Type B pancreatic cell (in vitro differentiated cells): Measurements from ENCODE around the gene TMEM253. TPM values are rescaled to one million over a fixed set of nuclear protein-coding genes. Genes with fewer than 3 reads are reported as not detected.

Experiments used
- DNase-seq: peaks from one replicate; pipeline ENCODE4 v3.0.0; 2021; ENCODE audit warnings: mixed read lengths; ENCODE audit not compliant: unreplicated experiment; ENCODE audit errors: extremely low spot score
- H3K27ac Mint-ChIP-seq: 2 replicates; pipeline ENCODE4 v1.8.0; 2021; ENCODE audit warnings: mild to moderate bottlenecking, mixed read lengths
- H3K27me3 Mint-ChIP-seq: 2 replicates; pipeline ENCODE4 v1.8.0; 2021; ENCODE audit warnings: mixed read lengths
- H3K36me3 Mint-ChIP-seq: 2 replicates; pipeline ENCODE4 v1.8.0; 2021; ENCODE audit warnings: mixed read lengths
- H3K4me1 Mint-ChIP-seq: one replicate; pipeline ENCODE4 v1.8.0; 2021; ENCODE audit warnings: mixed read lengths; ENCODE audit not compliant: unreplicated experiment
- H3K4me3 Mint-ChIP-seq: 2 replicates; pipeline ENCODE4 v1.8.0; 2021; ENCODE audit warnings: mild to moderate bottlenecking, mixed read lengths
- H3K9me3 Mint-ChIP-seq: 2 replicates; pipeline ENCODE4 v1.8.0; 2021; ENCODE audit warnings: mixed read lengths
- CTCF ChIP-seq: fragments of 200-600 bp; sonication (generic); conservative IDR thresholded peaks from 2 replicates; pipeline ENCODE4 v1.5.0; 2021; ENCODE audit warnings: antibody characterized with exemption, mild to moderate bottlenecking
- total RNA-seq: library from RNA; stranded (reverse); gene quantifications from 2 replicates; pipeline ENCODE4 v1.2.1, GENCODE V29; 2021; ENCODE audit warnings: low replicate concordance

TMEM253 gene
- total RNA-seq, 1 donor from 2014 or later, result 1.8 TPM

- H3K27ac Mint-ChIP-seq, result no peak overlapping the region
- no peaks in the 10 kb centered on the region for H3K9me3 Mint-ChIP-seq
- H3K4me1 Mint-ChIP-seq, result peaks cover 33% of the 10 kb centered on the region
- H3K4me3 Mint-ChIP-seq, result no peak overlapping the region
- TF ChIP-seq CTCF, result no peak
- H3K27me3 Mint-ChIP-seq, result peaks cover 4% of the 10 kb centered on the region
- DNase-seq, result no peak
- H3K36me3 Mint-ChIP-seq, result no peaks in the 10 kb centered on the region
These were observed 44.2 kb upstream of the TMEM253 start for GRCh38 chr14:21056520-21057163.

GRCh38 chr14:21057803-21058675 lies 42.8 kb upstream of the TMEM253 start, which contains the start of gene RNASE8:
Gene RNASE8, plus strand, starts transcription at chr14:21057822. Its CDS starts 71 bp downstream, at chr14:21057893.
- Mint-ChIP-seq H3K27me3 (peaks cover 4% of the 10 kb centered on the region), H3K27ac (no peak within 1 kb of the TSS), H3K9me3 (no peaks in the 10 kb centered on the region), H3K36me3 (no peaks in the 10 kb centered on the region), H3K4me3 (no peak within 1 kb of the TSS), H3K4me1 (peaks cover 33% of the 10 kb centered on the region)
- no peak for DNase-seq
- no peak for TF ChIP-seq CTCF

DNA sequence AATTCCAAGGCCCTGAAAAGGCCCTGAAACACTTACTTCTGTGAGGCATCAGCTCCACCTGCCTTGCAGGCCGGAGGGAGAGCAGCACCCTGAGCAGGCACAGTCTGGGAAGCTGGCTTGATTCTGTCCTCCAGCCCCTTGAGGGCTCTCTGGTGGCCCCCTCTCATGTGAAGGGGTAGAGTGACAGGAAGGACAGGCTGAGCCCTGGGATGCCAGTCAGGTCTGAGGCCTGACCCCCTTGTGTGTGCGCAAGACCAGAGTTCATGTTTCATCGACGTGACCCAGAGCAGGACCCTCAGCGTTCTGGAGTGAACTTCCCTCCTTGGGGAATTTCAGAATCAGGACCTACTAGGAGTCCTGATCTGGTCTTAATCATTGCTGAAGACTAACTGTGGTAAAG lies 42.0 kb upstream of the TMEM253 start:
- TF ChIP-seq CTCF, result no peak
- Mint-ChIP-seq H3K4me3 (no peak overlapping the region), H3K36me3 (no peaks in the 10 kb centered on the region), H3K27ac (no peak overlapping the region), H3K4me1 (peaks cover 40% of the 10 kb centered on the region), H3K9me3 (no peaks in the 10 kb centered on the region), H3K27me3 (peaks cover 4% of the 10 kb centered on the region)
- DNase-seq, result no peak

DNA sequence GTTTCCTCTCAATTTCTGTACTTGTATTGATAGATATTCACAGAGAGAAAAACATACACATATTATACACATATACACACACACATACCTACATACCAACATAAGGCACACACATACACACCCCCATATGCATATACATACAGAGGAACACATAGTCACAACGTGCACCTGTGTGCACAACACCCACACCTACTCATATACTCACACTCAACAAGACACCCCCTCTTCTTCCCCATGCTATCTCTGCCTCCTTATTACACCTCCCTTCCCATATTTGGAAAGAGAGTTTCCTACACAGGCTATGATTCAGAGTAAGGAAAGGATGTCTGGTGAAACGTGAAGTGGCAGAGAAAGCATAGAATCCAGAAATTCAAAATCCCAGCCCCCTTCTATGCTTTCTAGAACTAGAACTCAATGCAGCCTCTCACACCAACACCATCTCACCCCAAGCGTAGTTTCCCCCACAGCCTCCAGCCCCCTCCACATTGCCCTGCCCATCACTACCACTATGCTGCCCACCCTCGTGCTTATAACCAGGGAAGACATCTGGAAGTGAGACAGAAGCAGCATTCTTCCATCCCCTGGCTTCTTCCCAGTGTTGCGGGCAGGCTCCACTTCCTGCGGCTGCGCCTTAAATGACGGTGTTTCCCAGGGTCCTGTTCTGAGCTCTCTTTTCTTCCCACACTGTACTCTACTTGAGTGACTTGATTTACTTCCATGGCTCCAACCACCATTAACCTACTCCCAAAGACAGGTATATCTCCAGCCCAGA lies 40.8 kb upstream of the TMEM253 start:
- Mint-ChIP-seq H3K27me3 (peaks cover 4% of the 10 kb centered on the region), H3K4me1 (peaks cover 35% of the 10 kb centered on the region), H3K27ac (no peak overlapping the region), H3K36me3 (no peaks in the 10 kb centered on the region), H3K9me3 (no peaks in the 10 kb centered on the region), H3K4me3 (no peak overlapping the region)
- no peak for TF ChIP-seq CTCF
- DNase-seq, result no peak

- no peak overlapping the region for H3K27ac Mint-ChIP-seq
- no peak overlapping the region for H3K4me3 Mint-ChIP-seq
- H3K36me3 Mint-ChIP-seq, result no peaks in the 10 kb centered on the region
These were observed 40.1 kb upstream of the TMEM253 start for GRCh38 chr14:21060614-21061346.

More at GRCh38 chr14:21060614-21061346, 40.1 kb upstream of the TMEM253 start:
- Mint-ChIP-seq H3K27me3 (peaks cover 8% of the 10 kb centered on the region), H3K9me3 (no peaks in the 10 kb centered on the region), H3K4me1 (peaks cover 30% of the 10 kb centered on the region)
- TF ChIP-seq CTCF, result no peak
- DNase-seq, result no peak
